ENCODE measurements around the gene ZGPAT.

DNA sequence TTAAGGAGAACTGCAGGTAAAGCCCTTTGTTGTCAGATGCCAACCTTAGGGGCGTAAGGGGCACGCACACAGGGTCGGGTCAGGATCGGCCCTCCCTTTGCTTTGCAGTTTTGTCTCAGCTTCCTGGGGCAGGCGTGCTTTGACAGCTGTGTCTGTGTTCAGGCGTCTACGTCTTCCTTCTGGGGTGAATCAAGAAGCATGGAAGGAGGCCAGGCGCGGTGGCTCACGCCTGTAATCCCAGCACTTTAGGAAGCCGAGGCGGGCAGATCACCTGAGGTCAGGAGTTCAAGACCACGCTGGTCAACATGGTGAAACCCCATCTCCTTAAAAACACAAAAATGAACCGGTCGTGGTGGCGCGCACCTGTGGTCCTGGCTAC is 1.3 kb downstream of the ZGPAT start:
- no peak for TF ChIP-seq POLR2A (IDR thresholded peaks at IDR 0.05)
- no peak for TF ChIP-seq EP300 (IDR thresholded peaks at IDR 0.05)
- TF ChIP-seq, protein P1, sequence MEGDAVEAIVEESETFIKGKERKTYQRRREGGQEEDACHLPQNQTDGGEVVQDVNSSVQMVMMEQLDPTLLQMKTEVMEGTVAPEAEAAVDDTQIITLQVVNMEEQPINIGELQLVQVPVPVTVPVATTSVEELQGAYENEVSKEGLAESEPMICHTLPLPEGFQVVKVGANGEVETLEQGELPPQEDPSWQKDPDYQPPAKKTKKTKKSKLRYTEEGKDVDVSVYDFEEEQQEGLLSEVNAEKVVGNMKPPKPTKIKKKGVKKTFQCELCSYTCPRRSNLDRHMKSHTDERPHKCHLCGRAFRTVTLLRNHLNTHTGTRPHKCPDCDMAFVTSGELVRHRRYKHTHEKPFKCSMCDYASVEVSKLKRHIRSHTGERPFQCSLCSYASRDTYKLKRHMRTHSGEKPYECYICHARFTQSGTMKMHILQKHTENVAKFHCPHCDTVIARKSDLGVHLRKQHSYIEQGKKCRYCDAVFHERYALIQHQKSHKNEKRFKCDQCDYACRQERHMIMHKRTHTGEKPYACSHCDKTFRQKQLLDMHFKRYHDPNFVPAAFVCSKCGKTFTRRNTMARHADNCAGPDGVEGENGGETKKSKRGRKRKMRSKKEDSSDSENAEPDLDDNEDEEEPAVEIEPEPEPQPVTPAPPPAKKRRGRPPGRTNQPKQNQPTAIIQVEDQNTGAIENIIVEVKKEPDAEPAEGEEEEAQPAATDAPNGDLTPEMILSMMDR (IDR thresholded peaks at IDR 0.05) = no peak
